Panc1 (cell line): ENCODE measurements around the gene LNPEP. TPM values are rescaled to one million over a fixed set of nuclear protein-coding genes. Genes with fewer than 3 reads are reported as not detected.
"Not testable (repeated sequence)": the region's sequence is repeated elsewhere in the genome, so short reads cannot be mapped to it uniquely, and the experiment has no call there.

Source experiments
- ATAC-seq: fragments of 200-7000 bp; cut with Tn5 transposase; 2 replicates; pipeline ENCODE4 v1.9.1; 2020; ENCODE audit warnings: mild to moderate bottlenecking, moderate library complexity
- BruUV-seq: library from RNA; stranded (reverse); fragments of 400-500 nt; replicated peaks from 2 replicates; lab custom pipeline; 2021; lab: Mats Ljungman, UMichigan
- CTCF ChIA-PET: fragments of 300-600 bp; sonication (Branson Sonifier 250); formaldehyde crosslinking; loops from one replicate; lab custom pipeline; 2022; ENCODE audit warnings: antibody characterized with exemption; lab: Charles Lee
- POLR2A ChIA-PET: fragments of 300-600 bp; sonication (Branson Sonifier 250); formaldehyde crosslinking; loops from one replicate; lab custom pipeline; 2022; ENCODE audit warnings: antibody characterized with exemption; lab: Charles Lee
- DNase-seq: peaks from one replicate; pipeline ENCODE4 v3.0.0-alpha.2; 2010; ENCODE audit warnings: low read depth, low spot score
- H3K27ac ChIP-seq: 2 replicates; pipeline ENCODE4 v1.5.1; 2011; ENCODE audit warnings: mild to moderate bottlenecking, low read length, inconsistent platforms
- H3K27me3 ChIP-seq: fragments of 200-500 bp; sonication (Bioruptor generic); 2 replicates; pipeline ENCODE4 v1.6.0; 2014; ENCODE audit warnings: low read length, inconsistent platforms; ENCODE audit not compliant: control insufficient read depth, insufficient read depth
- H3K36me3 ChIP-seq: fragments of 200-500 bp; sonication (Bioruptor generic); 2 replicates; pipeline ENCODE4 v1.5.1; 2014; ENCODE audit warnings: inconsistent platforms, mild to moderate bottlenecking, low read length, moderate library complexity; ENCODE audit not compliant: control insufficient read depth, insufficient read depth
- H3K4me1 ChIP-seq: 2 replicates; pipeline ENCODE4 v1.5.1; 2011; ENCODE audit warnings: inconsistent platforms, mild to moderate bottlenecking, low read length, moderate library complexity; ENCODE audit not compliant: control insufficient read depth, insufficient read depth
- H3K4me3 ChIP-seq, 2 experiments: 2 replicates each; pipeline ENCODE4 v1.5.1; 2011 to 2012; ENCODE audit warnings: low read depth in 2 of 2, low read length in 2 of 2, mild to moderate bottlenecking in 2 of 2, inconsistent platforms in 1 of 2, moderate library complexity in 1 of 2
- H3K9me3 ChIP-seq: fragments of 200-500 bp; sonication (Bioruptor generic); 2 replicates; pipeline ENCODE4 v1.5.1; 2014; ENCODE audit warnings: low read depth, mild to moderate bottlenecking, inconsistent platforms, low read length, moderate library complexity; ENCODE audit not compliant: control insufficient read depth, insufficient read depth
- POLR2AphosphoS5 ChIP-seq: IDR thresholded peaks from 2 replicates; pipeline ENCODE4 v1.6.1; 2012; ENCODE audit warnings: mild to moderate bottlenecking, low read depth, low read length, moderate library complexity
- SIN3A ChIP-seq: IDR thresholded peaks from 2 replicates; pipeline ENCODE4 v1.6.1; 2012; ENCODE audit warnings: low read depth, mild to moderate bottlenecking, low read length, moderate library complexity, borderline replicate concordance; ENCODE audit not compliant: insufficient read depth
- TCF7L2 ChIP-seq: IDR thresholded peaks from 2 replicates; pipeline ENCODE4 v1.6.1; 2011; ENCODE audit warnings: mild to moderate bottlenecking, low read depth, low read length, inconsistent platforms
- in situ Hi-C: cut with HindIII; loops from 2 replicates; pipeline ENCODE4 v1.10.0; 2016; ENCODE audit warnings: low sequenced_read_pairs, low pct_unique_long_range_greater_than_20kb
- intact Hi-C: fragments of 100-400 bp; cut with micrococcal nuclease; formaldehyde crosslinking; loops from one replicate; pipeline ENCODE4 v1.10.0; 2022; ENCODE audit not compliant: unreplicated experiment
- total RNA-seq: library from RNA; stranded (reverse); gene quantifications from one replicate; pipeline ENCODE4 v1.2.1, GENCODE V29; 2021; ENCODE audit not compliant: unreplicated experiment
- TF ChIP-seq, protein P1 (sequence below), 2 experiments: IDR thresholded peaks; 2 replicates each; pipeline ENCODE4 v1.6.1; 2011 to 2012; ENCODE audit warnings: low read depth in 2 of 2, control low read depth in 1 of 2, low read length in 1 of 2, mild to moderate bottlenecking in 1 of 2, moderate library complexity in 1 of 2; ENCODE audit not compliant: insufficient read depth in 1 of 2
- TF ChIP-seq, protein P2 (sequence below): fragments of 450-650 bp; IDR thresholded peaks from 2 replicates; pipeline ENCODE4 v1.5.1; 2017; ENCODE audit warnings: mild to moderate bottlenecking

Gene LNPEP
- total RNA-seq, 1 experiment from 2014 or later, result 46.6 TPM

DNA sequence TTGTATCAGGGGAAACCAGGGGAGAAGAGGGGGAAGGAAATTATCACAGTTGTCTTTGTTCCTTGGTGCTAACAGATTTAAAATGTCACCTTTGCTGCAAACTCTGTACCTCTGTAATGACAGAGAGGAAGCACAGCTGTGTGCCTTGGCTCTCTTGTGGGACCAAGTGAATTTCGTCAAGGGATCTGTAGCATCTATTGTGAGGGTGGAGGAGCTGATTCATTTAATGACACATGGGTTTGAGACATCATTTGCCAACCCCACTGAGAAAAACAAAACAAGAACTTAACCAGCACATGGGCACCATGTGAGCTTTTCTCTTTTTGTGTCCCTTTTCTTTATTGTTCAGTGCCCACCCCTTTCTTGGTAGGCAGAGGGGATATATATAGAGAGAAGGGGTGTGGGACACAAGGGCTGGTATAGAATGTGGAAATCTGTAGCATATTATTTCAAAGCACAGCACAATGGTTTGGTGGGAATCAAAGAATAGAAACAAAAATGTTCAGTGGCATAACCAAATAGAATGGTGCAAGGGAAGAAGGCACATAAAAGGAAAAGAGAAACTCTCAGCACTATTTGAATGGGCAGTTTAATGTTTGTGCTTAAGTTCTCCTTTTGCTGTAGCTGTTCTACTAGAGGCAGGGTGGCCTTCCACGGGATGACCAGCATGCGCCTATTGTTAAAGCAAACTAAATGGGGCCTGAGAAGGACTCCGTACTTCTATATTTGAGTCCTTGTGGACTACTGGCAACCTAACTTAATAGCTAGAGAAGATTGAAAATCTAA lies 143.3 kb downstream of the LNPEP start:
- DNase-seq, result no peak
- Histone ChIP-seq H3K27me3 (no peaks in the 10 kb centered on the region), H3K4me1 (no peaks in the 10 kb centered on the region), H3K9me3 (no peaks in the 10 kb centered on the region), H3K4me3 (no peak overlapping the region), H3K27ac (no peak overlapping the region), H3K36me3 (no peaks in the 10 kb centered on the region)
- no peak for ATAC-seq
- CTCF ChIA-PET, result interaction anchor here (0.5 kb wide), 1 partner anchor 327 kb away, joined by 21 read pairs; no protein-coding TSS in a partner anchor
- intact Hi-C loops, result no loop called here
- BruUV-seq, result no TSS peak
- POLR2A ChIA-PET, result no interaction called here
- in situ Hi-C loops, result no loop called here
- TF ChIP-seq SIN3A (no peak), POLR2AphosphoS5 (no peak), TCF7L2 (no peak)
- TF ChIP-seq, protein P1, sequence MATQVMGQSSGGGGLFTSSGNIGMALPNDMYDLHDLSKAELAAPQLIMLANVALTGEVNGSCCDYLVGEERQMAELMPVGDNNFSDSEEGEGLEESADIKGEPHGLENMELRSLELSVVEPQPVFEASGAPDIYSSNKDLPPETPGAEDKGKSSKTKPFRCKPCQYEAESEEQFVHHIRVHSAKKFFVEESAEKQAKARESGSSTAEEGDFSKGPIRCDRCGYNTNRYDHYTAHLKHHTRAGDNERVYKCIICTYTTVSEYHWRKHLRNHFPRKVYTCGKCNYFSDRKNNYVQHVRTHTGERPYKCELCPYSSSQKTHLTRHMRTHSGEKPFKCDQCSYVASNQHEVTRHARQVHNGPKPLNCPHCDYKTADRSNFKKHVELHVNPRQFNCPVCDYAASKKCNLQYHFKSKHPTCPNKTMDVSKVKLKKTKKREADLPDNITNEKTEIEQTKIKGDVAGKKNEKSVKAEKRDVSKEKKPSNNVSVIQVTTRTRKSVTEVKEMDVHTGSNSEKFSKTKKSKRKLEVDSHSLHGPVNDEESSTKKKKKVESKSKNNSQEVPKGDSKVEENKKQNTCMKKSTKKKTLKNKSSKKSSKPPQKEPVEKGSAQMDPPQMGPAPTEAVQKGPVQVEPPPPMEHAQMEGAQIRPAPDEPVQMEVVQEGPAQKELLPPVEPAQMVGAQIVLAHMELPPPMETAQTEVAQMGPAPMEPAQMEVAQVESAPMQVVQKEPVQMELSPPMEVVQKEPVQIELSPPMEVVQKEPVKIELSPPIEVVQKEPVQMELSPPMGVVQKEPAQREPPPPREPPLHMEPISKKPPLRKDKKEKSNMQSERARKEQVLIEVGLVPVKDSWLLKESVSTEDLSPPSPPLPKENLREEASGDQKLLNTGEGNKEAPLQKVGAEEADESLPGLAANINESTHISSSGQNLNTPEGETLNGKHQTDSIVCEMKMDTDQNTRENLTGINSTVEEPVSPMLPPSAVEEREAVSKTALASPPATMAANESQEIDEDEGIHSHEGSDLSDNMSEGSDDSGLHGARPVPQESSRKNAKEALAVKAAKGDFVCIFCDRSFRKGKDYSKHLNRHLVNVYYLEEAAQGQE (IDR thresholded peaks at IDR 0.05; ENCODE audit: insufficient read depth in 1 of 2, low read depth in 2 of 2, low read length in 1 of 2), result no peak
- TF ChIP-seq, protein P2, sequence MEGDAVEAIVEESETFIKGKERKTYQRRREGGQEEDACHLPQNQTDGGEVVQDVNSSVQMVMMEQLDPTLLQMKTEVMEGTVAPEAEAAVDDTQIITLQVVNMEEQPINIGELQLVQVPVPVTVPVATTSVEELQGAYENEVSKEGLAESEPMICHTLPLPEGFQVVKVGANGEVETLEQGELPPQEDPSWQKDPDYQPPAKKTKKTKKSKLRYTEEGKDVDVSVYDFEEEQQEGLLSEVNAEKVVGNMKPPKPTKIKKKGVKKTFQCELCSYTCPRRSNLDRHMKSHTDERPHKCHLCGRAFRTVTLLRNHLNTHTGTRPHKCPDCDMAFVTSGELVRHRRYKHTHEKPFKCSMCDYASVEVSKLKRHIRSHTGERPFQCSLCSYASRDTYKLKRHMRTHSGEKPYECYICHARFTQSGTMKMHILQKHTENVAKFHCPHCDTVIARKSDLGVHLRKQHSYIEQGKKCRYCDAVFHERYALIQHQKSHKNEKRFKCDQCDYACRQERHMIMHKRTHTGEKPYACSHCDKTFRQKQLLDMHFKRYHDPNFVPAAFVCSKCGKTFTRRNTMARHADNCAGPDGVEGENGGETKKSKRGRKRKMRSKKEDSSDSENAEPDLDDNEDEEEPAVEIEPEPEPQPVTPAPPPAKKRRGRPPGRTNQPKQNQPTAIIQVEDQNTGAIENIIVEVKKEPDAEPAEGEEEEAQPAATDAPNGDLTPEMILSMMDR, result no peak

DNA sequence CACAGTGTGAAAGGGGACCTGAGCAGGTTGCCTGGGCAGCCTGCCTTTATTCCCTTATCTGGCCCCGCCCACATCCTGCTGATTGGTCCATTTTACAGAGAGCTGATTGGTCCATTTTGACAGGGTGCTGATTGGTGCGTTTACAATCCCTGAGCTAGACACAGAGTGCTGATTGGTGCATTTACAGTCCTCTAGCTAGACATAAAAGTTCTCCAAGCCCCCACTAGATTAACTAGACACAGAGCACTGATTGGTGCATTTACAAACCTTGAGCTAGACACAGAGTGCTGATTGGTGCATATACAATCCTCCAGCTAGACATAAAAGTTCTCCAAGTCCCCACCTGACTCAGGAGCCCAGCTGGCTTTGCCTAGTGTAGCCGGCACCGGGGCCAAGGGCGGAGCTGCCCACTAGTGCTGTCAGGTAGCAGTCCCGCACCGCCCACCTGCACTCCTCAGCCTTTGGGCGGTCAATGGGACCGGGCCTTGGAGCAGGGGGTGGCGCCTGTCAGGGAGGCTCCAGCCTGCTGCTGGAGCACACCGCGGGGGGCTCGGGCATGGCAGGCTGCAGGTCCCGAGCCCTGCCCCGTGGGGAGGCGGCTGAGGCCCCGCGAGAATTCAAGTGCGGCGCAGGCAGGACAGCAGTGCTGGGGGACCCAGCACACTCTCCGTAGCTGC lies 149.0 kb downstream of the LNPEP start:
- in situ Hi-C loops, DNase-seq, H3K9me3 ChIP-seq, H3K36me3 ChIP-seq, H3K27ac ChIP-seq, H3K27me3 ChIP-seq, intact Hi-C loops, H3K4me1 ChIP-seq, CTCF ChIA-PET, POLR2A ChIA-PET, H3K4me3 ChIP-seq, BruUV-seq, ATAC-seq: not testable (repeated sequence)
